Measurements from ENCODE around the gene SOX1. TPM values are rescaled to one million over a fixed set of nuclear protein-coding genes. Genes with fewer than 3 reads are reported as not detected.

Gene SOX1
- total and polyA plus RNA-seq, 4 donors = not detected

- no peak for DNase-seq (ENCODE audit: low spot score)
- Histone ChIP-seq H3K27ac (ENCODE audit: low read depth in 1 of 2, low read length in 2 of 2) (no peak overlapping the region), H3K9me3 (ENCODE audit: control insufficient read depth in 4 of 4, low read length in 3 of 4) (no peaks in the 10 kb centered on the region), H3K9ac (ENCODE audit: low read depth in 1 of 2, low read length in 2 of 2) (no peak overlapping the region), H3K36me3 (ENCODE audit: control insufficient read depth in 4 of 4, insufficient read depth in 3 of 4, low read depth in 1 of 4, low read length in 3 of 4) (no peaks in the 10 kb centered on the region), H3K4me3 (ENCODE audit: low read depth in 1 of 3, low read length in 3 of 3) (peak overlapping the region in 1 of 3 donors; percentile 6), H3K27me3 (ENCODE audit: control insufficient read depth in 4 of 4, insufficient read depth in 4 of 4, low read length in 3 of 4) (peaks cover 4 to 31% (median 26%) of the 10 kb centered on the region in 4 donors), H3K4me1 (ENCODE audit: control insufficient read depth in 4 of 4, insufficient read depth in 4 of 4, low read length in 3 of 4) (peaks cover 0 to 25% (median 7%) of the 10 kb centered on the region in 4 donors)
- no peak for TF ChIP-seq HNF4G (IDR thresholded peaks at IDR 0.05)
- TF ChIP-seq, protein P1, sequence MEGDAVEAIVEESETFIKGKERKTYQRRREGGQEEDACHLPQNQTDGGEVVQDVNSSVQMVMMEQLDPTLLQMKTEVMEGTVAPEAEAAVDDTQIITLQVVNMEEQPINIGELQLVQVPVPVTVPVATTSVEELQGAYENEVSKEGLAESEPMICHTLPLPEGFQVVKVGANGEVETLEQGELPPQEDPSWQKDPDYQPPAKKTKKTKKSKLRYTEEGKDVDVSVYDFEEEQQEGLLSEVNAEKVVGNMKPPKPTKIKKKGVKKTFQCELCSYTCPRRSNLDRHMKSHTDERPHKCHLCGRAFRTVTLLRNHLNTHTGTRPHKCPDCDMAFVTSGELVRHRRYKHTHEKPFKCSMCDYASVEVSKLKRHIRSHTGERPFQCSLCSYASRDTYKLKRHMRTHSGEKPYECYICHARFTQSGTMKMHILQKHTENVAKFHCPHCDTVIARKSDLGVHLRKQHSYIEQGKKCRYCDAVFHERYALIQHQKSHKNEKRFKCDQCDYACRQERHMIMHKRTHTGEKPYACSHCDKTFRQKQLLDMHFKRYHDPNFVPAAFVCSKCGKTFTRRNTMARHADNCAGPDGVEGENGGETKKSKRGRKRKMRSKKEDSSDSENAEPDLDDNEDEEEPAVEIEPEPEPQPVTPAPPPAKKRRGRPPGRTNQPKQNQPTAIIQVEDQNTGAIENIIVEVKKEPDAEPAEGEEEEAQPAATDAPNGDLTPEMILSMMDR (IDR thresholded peaks at IDR 0.05; ENCODE audit: low read depth, low read length, missing input control) = no peak
- no peak for TF ChIP-seq ATF3 (IDR thresholded peaks at IDR 0.05)
- TF ChIP-seq RAD21 (IDR thresholded peaks at IDR 0.05) = no peak
- no peak for TF ChIP-seq SP1 (IDR thresholded peaks at IDR 0.05)
- TF ChIP-seq ZBTB33 (IDR thresholded peaks at IDR 0.05) = no peak
- no peak for TF ChIP-seq EGR1 (IDR thresholded peaks at IDR 0.05; ENCODE audit: low read depth in 2 of 2)
- TF ChIP-seq, protein P2, sequence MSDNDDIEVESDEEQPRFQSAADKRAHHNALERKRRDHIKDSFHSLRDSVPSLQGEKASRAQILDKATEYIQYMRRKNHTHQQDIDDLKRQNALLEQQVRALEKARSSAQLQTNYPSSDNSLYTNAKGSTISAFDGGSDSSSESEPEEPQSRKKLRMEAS (IDR thresholded peaks at IDR 0.05) = no peak
- TF ChIP-seq NR2F2 (IDR thresholded peaks at IDR 0.05) = no peak
- no peak for TF ChIP-seq JUND (IDR thresholded peaks at IDR 0.05)
- no peak for TF ChIP-seq TAF1 (conservative IDR thresholded peaks at IDR 0.05)
- no peak for TF ChIP-seq REST (IDR thresholded peaks at IDR 0.05)
- TF ChIP-seq FOXA1 (IDR thresholded peaks at IDR 0.05) = no peak
- TF ChIP-seq RXRA (IDR thresholded peaks at IDR 0.05) = no peak
- no peak for TF ChIP-seq YY1 (IDR thresholded peaks at IDR 0.05)
- no peak for TF ChIP-seq HNF4A (conservative IDR thresholded peaks at IDR 0.05)
- no peak for TF ChIP-seq GABPA (IDR thresholded peaks at IDR 0.05 in 1 of 2, conservative IDR thresholded peaks at IDR 0.05 in 1 of 2)
- no peak for TF ChIP-seq FOXA2 (IDR thresholded peaks at IDR 0.05)
- WGBS = 3% methylated on average over 77 of the region's 77 CpGs
Observed at GRCh38 chr13:112073245-112074138, 6.5 kb downstream of the SOX1 start.
